Activated CD8-positive, alpha-beta memory T cell treated with anti-CD3 and anti-CD28 coated beads for 1 hour (primary cell): ENCODE measurements around the gene MARCHF6.
"Not testable (repeated sequence)": the region's sequence is repeated elsewhere in the genome, so short reads cannot be mapped to it uniquely, and the experiment has no call there.

Experiments used
- DNase-seq, 2 donors: peaks; one replicate each; pipeline ENCODE4 v3.0.0-alpha.2; 2020; ENCODE audit warnings: low read depth in 1 of 2; ENCODE audit errors: extremely low read depth in 1 of 2

MARCHF6 gene

DNA sequence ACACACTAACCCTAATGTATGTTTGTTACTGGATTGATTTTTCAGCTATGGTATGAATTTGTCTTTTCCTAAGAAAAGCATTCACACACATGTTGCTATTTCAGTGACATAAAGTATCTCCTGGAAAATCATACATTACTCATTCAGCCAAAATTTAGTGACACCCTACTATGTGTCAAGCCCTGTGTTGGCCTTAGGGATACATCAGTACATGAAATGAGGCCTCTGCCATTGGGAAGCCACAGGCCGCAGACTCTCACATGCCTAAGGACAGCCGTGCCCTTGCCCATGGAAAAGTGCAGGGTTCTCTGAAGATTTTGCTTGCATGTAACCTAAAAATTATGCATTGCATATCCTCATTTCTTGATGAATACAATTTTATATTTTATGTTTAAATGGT is 5.2 kb upstream of the MARCHF6 start:
- no peak for DNase-seq

DNA sequence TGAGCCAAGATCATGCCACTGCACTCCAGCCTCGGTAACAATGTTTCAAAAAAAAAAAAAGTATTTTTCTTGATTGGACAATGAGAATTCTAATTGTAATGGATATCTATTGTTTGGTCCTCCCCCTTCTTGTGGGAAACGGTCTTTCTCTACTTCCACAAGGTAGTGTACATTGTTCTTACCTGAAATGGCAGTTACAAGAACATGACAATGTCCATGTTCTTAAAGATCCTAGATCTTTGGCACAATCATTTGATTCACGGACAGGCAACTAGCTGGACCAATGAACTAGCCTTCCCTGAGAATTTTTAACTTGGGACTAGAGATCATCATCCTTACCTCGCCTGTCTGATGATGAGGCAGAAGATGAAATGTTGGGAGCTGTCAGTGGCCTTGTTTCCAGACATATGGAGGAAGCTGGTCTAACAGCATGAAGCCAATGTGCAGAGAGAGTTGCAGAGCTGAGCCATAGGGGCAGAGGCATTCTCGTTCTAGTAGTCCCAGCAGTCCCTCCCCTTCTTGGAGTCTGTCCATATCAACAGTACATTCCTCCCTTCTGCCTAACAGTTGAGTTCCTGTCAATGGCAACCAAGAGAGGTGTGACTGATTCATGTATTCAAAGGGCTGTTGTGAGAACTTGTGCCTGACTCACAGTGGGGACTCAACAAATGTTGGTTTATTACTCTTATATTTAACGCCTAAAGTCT is 2.1 kb upstream of the MARCHF6 start:
- no peak for DNase-seq

DNA sequence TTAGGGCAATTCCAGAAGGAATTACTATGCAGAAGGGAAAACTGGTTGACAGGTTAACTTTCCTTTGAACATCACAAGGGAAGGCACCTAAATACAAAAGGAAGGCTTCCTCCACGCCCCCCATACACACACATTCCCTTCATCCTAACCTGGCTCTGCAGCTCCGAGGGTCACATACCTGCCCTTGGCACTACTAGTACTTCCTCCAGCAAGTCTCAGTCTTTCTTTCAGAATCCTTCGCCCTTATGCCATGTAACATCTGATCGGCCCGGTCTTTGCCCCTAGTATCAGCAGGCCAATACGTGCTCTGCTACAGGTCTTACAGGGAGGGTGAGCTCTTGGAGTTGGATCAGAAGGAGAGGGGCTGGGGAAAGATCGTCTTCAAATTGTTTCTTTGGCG is 1.6 kb upstream of the MARCHF6 start:
- no peak for DNase-seq

DNA sequence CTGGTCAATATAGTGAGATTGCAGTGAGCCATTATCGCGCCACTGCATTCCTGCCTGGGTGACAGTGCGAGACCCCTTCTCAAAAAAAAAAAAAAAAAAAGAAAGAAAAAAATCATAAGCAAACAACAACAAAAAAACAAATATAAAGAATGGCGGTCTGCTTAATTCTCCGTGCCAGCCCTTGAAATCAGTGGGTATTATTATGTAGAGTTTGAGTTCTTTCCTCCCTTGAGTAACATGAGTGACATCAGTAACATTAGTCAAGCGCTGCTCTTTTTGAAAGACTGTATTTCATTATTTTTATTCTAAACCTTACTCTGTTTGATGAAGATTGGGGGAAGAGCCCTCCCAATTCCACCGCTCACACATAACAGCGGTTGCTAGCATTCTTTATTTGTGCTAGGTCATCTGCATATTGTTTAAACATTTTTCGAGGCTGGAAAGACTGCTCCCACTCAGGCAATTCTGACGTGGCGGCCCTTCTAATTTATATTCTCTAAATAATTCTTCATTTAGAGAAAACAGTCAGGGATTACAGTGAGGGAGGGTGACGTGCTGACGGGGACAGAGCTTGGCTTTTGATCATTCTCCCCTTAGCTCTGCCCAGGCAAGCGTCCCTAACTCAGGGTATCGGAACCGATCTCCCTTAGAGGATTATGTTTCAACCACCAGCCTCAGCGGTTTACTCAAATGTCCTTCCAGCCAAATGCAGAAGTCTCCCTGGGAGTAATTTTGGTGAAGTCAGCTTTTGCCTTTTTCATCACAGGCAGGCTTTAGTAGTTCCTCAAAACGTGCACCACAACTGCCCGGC is 860 bp upstream of the MARCHF6 start:
- no peak for DNase-seq

DNA sequence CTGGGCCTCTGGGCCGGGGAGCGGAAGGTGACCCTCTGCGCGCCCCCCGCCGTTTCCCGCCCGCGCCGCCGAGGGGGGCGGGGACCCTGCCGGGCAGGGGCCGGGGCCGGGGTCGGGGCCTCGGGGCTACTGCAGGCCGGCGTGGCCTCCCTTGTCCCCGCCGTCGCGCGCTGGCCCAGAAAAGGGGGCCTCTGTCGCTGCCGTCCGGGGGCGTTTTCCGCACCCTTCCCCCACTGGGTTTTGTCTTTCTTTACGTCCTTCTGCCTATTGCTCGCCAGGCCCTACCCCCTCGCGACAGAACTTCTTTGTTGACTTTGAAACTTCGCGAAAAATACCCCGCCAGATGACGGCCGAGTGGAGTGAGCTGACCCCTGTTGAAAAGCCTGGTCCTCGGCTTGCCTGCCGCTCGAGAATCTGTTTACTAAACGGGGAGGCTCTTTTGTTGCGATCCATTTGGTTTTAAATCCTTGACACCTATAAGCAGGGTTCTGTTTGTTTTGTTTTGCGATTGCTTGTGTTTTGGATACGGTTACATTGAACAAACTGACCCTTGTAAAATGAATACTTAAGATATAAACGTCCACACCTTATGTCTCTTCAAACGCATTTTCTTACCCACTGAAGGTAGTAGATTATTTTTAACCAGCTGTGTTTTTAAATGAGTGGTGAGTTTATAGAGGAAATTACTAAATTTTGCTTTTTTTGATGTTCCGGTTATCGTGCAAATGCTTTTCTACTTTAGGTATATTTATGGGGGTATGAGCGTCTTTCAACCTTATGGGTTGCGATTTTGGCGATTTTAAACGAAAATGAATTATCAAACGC is 765 bp downstream of the MARCHF6 start:
- peak in 1 of 2 donors; percentile 22 for DNase-seq

DNA sequence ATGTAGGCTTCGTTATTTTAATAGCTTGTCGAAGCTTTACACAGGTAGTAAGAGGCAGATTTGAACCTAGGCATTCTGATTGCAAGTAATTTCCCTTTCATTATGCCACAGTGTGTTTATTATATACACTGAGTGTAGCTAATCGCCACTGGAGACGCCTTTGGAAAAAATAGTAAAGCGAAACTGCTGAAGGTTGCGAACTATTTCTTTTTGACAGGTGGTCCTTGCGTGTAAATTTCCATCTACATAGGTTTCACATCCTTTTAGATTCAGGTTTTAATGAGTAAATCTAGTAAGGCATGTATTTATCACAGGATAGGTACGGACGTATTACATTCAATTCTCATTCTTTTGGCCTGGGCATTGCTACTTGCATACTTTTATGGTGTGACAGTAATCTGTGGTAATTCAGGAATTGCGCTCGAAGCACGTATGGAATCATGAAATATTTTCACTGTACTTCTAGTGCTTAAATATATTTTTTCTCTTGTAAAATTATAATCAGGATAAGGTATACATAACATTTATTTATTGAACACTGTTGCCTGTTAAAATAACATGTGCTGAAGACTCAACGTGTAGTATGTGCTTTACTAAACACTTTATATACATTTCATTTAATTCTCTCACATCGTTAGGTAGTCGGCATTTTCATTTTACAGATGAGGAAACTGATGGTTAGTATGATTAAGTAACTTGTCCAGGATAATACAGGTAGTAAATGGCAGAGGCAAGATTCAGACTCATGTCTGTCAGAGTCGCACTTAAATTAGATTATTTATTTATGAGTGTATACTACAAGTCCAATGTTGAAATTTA is 1.8 kb downstream of the MARCHF6 start:
- no peak for DNase-seq

- DNase-seq, result no peak
Observed at GRCh38 chr5:10358999-10359398, 5.5 kb downstream of the MARCHF6 start.

GRCh38 chr5:10360686-10361085 is 7.2 kb downstream of the MARCHF6 start:
- DNase-seq, result no peak

DNA sequence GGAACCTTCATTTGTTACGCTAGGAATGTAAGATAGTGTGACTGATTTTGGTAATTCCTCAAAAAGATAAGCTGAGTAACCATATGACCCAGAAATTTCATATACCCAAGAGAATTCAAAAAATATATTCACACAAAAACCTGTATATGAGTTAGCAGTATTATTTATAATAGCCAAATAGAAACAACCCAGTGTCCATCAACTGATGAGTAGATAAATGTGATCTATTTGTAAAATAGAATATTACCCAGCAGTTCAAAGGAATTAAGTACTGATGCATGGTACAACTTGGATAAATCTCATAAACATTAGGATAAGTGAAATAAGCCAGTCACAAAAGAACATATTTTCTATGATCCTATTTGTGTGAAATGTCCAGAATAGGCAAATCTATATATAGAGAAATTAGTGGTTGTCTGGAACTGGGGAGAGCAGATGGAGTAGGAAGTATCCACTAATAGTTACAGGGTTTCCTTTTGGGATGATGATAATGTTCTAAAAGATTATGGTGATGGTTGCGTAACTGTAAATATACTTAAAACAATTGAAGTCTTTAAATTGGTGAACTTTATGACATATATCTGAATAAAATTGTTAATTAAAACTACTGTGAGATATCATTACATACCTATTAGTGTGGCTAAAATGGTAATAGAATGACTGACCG is 10.2 kb downstream of the MARCHF6 start:
- DNase-seq, result no peak

GRCh38 chr5:10364186-10364689 is 10.7 kb downstream of the MARCHF6 start:
- DNase-seq, result no peak

DNA sequence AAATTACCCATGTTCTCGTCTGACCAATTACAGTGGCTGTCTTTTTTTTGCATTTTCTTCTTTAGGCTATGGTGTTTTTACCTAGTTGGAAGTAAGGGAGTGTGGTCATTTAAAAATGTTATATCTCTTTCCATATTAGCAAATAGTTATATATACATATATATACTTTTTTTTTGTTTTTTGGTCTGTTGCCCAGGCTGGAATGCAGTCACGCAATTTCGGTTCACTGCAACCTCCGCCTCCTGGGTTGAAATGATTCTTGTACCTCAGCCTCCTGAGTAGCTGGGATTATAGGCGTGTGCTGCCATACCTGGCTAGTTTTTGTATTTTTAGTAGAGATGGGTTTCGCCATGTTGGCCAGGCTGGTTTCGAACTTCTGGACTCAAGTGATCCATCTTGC is 12.3 kb downstream of the MARCHF6 start:
- no peak for DNase-seq

DNA sequence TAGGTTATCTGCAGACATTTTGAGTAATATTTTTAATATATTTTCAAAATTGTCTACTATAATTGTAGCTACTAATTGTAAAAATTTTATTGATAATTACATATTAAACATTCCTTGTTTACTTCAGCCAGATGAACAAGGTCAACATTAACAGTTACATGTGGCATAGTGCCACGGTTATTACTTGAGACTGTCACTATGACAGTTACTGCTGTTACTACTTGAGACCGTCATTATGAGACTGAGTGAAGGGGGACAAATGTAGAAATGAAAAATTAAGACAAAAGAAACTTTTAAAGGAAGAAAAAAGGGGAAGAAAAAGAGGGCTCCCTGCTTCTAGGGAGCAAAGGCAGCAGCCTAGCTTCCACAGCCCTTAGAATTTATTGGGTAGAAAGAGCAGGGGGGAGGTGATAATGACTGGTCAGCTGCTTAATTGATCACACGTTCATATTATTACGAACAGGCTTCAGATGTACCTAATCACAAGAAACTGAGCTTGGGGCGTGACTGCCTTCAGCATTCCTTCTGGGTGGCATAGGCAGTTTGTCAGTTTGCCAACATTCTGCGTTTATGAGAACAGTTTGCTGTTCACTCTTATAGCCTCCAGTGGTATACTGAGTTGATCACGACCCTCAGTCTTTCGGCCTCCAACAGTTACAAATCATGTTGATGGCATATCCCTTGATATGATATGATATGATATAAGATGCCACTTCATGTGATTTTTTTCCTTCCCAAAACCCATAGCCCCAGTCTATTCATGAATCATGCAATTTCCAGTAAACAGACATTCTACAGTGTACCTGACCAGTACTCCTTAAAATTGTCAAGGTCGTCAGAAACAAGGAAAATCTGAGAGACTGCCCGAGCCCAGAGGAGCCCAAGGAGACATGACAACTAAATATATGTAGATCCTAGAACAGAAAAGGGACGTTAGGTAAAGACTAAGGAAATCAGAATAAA is 13.1 kb downstream of the MARCHF6 start:
- no peak for DNase-seq

DNA sequence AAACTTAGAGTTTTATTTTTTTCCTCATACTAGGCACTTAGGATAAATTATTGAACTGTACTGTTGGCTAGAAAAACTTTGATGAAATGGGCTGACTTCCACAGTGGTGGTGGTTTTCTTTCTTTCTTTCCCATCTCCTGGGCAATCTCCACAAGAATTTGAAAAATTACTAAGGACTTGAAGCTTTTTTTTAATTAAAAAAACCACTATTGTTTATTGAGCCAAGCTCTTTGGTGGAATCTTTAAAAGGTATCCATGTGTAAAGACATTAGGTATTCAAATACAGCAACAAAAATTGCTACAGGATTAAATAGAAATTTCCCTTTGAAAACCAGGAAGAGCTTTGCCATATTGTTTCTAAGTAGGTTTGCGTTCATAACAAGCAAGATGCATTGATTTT is 14.1 kb downstream of the MARCHF6 start:
- DNase-seq, result no peak

DNA sequence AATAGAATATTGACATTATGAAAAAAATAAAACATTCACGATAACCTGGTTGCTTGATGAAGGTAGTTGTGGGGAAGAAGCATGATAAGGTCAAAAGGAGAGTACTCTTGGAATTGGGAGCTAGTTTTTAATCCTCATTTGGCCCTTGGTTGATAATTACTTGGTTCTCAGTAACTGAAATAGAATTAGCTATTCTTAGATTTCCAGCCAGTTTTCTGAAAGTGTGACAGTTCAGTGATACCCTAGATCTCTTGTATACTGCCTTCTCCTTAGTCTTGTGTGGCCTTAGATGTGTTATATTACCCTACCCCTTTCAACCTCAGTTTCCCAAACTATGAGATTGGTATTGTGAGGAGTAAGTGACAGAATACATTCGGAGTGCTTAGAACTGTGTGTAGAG is 17.4 kb downstream of the MARCHF6 start:
- DNase-seq, result no peak

- not testable (repeated sequence) for DNase-seq
Observed at GRCh38 chr5:10371369-10371768, 17.9 kb downstream of the MARCHF6 start.

- DNase-seq, result no peak
Observed at GRCh38 chr5:10372726-10373709, 19.5 kb downstream of the MARCHF6 start.
